IPS DF 4.7 (cell line): ENCODE data around the gene MT2A.
"Not testable (repeated sequence)": the region's sequence is repeated elsewhere in the genome, so short reads cannot be mapped to it uniquely, and the experiment has no call there.

Experiments
- DNase-seq: peaks from one replicate; pipeline ENCODE4 v3.0.0-alpha.2; 2013; ENCODE audit warnings: low spot score; ENCODE audit errors: extremely low read depth

MT2A gene

DNA sequence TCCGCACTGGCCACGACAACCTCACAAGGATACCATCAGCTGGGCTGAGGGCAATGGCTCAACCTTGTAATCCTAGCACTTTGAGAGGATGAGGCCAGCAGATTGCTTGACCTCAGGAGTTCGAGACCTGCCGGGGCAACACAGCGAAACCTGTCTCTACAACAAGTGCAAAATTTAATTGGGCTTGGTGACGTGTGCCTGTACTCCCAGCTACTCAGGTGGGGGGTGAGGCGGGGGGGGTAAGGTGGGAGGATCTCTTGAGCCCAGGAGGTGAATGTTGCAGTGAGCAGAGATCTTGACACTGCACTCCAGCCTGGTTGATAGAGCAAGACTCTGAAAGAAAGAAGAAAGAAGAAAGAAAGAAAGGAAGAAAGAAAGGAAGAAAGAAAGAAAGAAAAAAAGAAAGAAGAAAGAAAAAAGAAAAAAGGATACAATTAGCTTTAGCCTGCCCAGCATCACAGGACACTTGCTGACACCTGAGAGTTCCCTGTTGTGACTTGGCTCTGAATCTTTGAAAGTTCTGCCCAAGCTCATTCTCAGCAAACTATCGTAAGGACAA lies 12.0 kb downstream of the MT2A start:
- no peak for DNase-seq

DNA sequence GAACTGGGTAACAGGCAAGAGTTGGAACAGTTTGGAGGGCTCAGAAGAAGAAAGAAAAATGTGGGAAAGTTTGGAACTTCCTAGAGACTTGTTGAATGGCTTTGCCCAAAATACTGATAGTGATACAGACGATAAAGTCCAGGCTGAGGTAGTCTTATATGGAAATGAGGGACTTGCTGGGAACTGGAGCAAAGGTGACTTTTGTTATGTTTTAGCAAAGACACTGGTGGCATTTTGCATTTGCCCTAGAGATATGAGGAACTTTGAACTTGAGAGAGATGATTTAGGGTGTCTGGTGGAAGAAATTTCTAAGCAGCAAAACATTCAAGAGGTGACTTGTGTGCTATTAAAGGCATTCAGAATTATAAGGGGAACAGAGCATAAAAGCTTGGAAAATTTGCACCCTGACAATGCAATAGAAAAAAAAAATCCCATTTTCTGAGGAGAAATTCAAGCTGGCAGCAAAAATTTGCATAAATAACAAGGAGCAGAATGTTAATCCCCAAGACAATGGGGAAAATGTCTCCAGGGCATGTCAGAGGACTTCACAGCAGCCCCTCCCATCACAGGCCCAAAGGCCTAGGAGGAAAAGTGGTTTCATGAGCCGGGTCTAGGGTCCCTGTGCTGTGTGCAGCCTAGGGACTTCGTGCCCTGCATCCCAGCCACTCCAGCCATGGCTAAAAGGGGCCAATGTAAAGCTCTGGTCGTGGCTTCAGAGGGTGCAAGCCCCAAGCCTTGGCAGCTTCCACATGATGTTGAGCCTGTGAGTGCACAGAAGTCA lies 13.5 kb downstream of the MT2A start:
- not testable (repeated sequence) for DNase-seq

DNA sequence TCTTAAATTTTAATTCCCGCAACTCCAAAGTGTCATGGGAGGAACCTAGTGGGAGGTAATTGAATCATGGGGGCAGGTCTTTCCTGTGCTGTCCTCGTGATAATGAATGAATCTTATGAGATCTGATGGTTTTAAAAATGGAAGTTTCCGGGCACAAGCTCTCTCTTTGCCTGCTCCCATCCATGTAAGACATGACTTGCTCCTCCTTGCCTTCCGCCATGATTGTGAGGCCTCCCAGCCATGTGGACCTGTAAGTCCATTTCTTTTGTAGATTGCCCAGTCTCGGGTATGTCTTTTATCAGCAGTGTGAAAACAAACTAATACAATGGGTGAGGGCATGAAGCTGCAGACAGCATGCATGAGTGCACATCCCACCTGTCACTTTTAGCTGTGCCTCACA lies 14.8 kb downstream of the MT2A start:
- not testable (repeated sequence) for DNase-seq

GRCh38 chr16:56623637-56624036 lies 15.3 kb downstream of the MT2A start:
- no peak for DNase-seq

DNA sequence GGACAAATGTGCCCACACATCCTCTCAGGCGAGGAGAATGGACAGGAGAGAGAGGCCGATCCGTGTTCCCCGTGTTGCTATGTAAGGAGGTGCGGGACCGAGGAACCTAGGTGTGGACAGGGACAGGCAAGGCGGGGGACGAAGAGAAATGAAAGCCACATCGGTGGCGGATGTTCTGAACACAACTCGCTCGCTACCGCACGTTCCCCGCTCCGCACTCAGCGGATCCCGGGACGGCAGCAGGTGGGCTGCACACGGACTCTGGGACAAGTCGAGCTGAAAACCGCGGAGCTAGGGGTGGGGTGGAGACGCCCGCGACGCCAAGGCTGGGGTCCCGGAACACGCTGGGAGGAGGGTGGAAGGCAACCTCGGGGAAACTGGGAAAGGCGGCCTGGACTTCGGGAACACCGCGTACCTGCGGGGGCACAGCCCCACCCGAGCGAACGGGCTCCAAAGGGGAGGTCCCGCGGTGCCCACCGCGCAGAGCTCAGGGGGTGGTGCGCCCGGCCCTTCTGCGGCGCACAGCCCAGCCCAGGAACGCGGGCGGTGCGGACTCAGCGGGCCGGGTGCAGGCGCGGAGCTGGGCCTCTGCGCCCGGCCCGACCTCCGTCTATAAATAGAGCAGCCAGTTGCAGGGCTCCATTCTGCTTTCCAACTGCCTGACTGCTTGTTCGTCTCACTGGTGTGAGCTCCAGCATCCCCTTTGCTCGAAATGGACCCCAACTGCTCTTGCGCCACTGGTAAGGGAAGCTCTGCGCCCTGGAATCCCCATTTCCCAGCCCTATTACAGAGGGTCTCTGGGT lies 17.0 kb downstream of the MT2A start, which contains the start of gene MT1E:
Gene MT1E, plus strand, starts transcription at position 642 of the 803 bp plus-strand sequence. Its CDS starts 71 bp downstream, at position 713.
- DNase-seq = no peak

DNA sequence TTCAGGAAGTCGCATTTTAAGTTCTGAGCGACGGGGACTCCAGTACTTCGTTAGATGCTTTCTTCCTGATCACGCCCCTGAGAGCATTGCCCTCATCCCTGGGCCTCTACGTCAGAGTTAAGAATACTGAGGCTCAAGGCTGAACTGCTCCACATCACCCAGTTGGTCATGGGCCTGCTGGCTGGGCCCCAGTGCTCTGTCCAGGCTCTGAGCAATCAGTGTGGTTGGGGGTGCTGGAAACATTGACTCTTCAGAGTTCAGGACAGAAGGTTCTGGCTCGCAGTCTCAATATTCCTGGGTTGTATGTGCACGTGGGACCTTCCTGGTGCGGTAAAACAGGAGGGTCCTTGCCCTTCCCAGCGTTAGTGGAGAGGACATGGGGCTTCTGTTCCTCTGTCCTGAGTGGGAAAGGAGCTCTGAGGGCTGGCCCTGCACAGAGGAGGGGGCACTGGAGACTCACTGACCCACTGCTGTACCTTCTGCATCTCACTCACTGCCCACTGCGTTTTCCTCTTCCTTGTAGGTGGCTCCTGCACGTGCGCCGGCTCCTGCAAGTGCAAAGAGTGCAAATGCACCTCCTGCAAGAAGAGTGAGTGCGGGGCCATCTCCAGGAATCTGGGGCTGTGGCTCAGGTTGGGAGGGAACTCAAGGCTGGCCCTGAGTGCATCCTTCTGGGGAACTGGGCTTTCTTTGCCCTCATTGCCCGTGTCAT lies 17.7 kb downstream of the MT2A start:
- DNase-seq = no peak

DNA sequence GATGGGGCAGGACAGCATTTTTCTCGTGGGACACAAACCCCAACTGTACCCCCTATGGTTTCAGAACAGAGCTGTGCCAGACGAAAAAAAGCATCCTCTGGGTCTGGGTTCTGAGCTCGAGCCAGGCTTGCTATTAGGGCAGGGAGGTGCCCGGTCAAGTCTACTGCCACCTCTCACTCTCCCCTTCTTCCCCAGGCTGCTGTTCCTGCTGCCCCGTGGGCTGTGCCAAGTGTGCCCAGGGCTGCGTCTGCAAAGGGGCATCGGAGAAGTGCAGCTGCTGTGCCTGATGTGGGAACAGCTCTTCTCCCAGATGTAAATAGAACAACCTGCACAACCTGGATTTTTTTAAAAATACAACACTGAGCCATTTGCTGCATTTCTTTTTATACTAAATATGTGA lies 18.3 kb downstream of the MT2A start:
- DNase-seq = no peak

DNA sequence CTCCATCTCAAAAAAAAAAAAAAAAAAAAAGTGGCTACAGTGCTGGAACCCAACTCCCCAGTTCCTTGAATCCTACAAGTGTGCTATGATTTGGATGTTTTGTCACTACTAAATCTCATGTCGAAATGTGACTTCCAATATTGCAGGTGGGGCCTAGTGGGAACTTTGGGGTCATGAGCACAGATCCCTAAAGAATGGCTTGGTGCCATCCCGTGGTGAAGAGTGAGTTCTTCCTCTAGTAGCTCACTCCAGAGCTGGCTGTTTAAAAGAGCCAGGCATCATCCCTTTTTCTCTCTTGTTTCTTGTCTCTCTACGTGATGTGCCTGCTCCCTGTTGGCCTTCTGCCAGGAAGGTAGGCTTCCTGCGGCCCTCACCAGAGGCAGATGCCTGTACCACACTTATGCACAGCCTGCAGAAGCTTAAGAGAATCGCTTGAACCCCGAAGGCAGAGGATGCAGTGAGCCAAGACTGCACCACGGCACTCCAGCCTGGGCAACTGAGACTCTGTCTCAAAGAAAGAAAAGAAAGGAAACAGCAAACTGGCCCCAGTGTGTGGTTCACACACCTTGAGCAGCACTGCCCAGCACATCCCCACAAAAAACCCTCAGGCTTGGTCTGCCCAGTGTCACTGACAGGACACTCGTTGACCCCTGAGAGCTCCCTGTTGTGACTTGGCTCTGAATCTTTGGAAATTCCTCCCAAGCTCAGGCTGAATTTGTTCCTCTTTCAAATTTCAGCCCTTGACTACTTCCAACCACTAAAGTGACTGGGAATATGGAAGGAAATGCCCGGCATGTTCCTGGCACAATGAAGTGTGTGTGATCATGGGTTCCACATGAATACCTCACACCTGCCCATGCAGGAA lies 20.3 kb downstream of the MT2A start:
- no peak for DNase-seq

DNA sequence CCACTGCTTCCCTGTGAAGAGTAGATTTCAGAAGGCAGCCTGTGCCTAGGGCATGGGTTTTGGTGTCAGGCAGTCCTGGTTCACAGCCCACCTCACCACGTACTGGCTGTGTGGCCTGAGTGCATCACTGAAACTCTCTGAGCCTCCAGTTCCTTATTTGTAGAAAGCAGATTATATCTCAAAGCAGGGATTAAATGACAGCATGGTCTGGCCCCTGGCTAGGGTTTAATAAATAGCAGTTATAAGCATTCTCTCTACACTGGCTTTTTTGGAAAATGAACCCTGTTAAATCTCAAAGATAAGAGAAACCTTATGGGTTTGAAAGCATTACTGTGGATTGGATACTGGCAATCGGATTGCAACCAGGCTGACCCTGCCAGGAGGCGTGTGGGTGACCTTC lies 21.1 kb downstream of the MT2A start:
- no peak for DNase-seq

GRCh38 chr16:56630134-56630533 lies 21.8 kb downstream of the MT2A start:
- no peak for DNase-seq

DNA sequence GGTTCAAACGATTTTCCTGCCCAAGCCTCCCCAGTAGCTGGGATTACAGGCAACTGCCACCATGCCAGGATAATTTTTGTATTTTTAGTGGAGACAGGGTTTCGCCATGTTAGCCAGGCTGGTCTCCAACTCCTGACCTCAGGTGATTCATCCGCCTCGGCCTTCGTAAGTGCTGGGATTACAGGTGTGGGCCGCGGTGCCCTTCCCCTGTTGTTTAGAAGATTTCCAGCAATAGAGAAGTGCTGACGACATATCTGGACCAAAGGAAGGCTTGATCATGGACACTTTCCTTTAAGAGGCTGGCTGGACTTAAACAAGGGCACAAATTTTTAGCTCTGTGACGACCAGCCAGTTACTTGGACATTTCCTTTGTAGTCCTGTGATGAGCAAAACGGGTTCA lies 22.8 kb downstream of the MT2A start:
- no peak for DNase-seq

- DNase-seq = no peak
Measured at GRCh38 chr16:56631832-56632155, 23.4 kb downstream of the MT2A start.

DNA sequence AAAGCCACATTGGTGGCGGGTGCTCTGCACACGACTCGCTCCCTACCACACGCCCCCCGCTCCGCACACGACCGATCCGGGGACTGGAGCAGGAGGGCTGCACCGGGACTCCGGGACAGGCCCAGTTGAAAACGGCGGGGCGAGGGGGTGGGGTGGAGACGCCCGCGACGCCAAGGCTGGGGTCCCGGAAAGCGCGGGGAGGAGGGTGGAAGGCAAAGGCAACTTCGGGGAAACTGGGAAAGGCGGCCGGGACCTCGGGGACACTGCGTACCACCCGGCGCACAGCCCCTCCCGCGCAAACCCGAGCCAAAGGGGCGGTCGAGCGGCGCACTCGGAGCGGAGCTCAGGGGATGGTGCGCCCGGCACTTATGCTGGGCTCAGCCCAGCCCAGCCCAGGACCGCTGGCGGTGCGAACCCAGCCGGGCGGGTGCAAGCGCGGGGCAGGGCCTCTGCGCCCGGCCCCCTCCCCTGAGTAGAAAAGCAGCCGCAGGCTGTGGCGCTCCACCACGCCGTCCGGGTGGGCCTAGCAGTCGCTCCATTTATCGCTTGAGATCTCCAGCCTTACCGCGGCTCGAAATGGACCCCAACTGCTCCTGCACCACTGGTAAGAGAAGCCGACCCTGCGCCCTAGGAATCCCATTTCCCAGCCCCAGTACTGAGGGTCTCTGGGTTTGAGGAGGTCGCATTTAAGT lies 23.9 kb downstream of the MT2A start, which contains the start of gene MT1M:
Gene MT1M, plus strand, starts transcription at position 504 of the 692 bp plus-strand sequence. Its CDS starts 73 bp downstream, at position 577.
- DNase-seq = no peak

DNA sequence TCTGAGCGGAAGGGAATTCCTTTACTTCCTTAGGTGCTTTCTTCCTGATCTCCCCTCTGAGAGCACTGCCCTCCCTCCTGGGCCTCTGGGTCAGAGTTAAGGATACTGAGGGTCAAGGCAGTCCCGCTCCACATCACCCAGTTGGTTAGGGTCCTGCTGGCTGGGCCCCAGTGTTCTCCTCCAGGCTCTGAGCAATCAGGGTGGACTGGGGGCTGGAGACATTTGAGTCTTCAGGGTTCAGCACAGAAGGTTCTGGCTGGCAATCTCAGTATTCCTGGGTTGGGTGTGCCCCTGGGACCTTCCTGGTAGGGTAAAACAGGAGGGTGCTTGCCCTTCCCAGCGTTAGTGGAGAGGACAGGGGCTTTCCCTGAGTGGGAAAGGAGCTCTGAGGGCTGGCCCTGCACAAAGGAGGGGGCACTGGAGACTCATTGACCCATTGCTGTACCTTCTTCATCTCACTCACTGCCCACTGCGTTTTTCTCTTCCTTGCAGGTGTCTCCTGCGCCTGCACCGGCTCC lies 24.5 kb downstream of the MT2A start:
- no peak for DNase-seq

- DNase-seq = no peak
Measured at GRCh38 chr16:56633535-56633934, 25.2 kb downstream of the MT2A start.

DNA sequence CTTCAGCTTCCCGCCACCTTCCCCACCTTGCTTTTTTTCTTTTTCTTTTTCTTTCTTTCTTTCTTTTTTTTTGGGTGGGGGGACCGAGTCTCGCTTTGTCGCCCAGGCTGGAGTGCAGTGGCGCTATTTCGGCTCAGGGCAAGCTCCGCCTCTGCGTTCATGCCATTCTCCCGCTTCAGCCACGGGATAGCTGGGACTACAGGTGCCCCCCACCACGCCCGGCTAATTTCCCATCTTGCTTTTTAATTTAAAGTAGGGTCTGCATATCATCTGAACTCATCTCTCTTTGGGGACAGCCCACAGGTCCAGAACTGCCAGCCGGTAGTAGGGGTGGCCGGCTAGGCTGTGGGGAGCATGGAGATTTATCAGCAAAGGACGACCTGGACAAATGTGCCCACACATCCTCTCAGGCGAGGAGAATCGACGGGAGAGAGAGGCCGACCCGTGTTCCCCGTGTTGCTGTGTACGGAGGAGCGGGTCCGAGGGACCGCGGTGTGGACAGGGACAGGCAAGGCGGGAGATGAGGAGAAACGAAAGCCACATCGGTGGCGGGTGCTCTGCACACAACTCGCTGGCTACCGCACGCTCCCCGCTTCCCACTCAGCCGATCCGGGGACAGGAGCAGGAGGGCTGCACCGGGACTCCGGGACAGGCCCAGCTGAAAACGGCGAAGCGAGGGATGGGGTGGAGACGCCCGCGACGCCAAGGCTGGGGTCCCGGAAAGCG lies 26.5 kb downstream of the MT2A start:
- no peak for DNase-seq

DNA sequence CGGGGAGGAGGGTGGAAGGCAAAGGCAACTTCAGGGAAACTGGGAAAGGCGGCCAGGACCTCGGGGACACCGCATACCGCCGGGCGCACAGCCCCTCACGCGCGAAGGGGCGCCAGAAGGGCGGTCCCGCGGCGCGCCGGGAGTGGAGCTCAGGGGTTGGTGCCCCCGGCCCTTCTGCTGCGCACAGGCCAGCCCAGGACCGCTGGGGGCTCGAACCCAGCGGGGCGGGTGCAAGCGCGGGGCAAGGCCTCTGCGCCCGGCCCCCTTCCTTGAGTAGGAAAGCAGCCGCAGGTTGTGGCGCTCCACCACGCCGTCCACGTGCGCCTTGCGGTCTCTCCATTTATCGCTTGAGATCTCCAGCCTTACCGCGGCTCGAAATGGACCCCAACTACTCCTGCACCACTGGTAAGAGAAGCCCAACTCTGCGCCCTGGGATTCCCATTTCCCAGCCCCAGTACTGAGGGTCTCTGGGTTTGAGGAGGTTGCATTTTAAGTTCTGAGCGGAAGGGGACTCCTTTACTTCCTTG lies 27.1 kb downstream of the MT2A start:
- DNase-seq = no peak

GRCh38 chr16:56636616-56637413 lies 28.4 kb downstream of the MT2A start:
- DNase-seq = no peak
